ENCODE measurements around the gene ONECUT3.

ONECUT3 gene

DNA sequence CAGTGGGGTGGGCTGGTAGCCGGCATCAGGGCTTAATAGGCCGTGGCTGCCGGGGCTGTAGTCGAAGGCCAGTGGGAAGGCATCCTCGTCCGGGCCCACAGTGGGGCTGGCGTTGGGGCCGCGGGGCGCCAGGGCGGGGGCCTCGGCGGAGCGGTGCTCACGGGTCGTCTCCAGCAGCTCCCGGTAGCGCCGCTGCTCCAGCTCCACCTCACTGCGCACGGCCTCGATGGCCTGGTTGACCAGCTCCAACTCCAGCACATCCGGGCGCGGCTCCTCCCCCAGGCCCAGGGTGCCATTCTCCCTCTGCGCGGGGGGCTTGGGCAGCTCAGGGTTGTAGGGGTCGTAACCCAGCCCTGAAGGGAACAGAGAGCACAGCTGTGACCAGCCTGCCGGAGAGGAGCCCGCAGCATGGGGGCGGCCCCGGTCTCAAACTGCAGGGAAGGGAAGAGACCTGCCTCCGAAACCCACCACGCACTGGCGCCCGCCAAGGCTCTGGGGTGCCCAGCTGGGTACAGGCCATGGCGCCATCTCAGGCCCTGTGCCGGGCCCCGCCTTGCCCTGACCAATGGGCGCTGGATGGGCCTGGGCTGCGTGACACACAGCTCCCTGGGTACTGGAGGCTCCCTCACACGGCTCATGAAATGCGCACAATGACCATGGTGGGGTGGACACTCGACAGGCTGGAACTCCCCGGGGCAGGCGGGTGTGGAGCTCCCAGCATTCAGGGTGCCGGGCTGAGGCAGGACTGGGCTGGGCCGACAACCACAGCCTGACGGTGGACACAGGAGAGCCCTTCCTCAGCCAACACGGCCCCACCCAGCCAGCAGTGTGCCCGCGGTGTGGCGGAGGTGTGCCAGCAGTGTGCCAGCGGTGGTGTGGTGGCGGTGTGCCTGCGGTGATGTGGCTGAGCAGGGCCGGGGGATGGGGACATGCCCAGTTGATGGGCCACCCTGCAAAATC, 75.3 kb downstream of the ONECUT3 start:
- H3K36me3 ChIP-seq (ENCODE audit: insufficient read depth, low read length) = peaks cover 17% of the 10 kb centered on the region

GRCh38 chr19:1829958-1830357, 76.7 kb downstream of the ONECUT3 start:
- H3K4me3 ChIP-seq (ENCODE audit: low read length) = no peak overlapping the region
- H3K27me3 ChIP-seq (ENCODE audit: insufficient read depth, low read length) = no peaks in the 10 kb centered on the region
- no peak overlapping the region for H2AFZ ChIP-seq (ENCODE audit: low read depth, low read length)
- H3K9me3 ChIP-seq (ENCODE audit: low read length) = no peaks in the 10 kb centered on the region
- H3K4me1 ChIP-seq (ENCODE audit: insufficient read depth, low read length) = peaks cover 3% of the 10 kb centered on the region
- peaks cover 12% of the 10 kb centered on the region for H3K36me3 ChIP-seq (ENCODE audit: insufficient read depth, low read length)

More for the DNA sequence above, 75.3 kb downstream of the ONECUT3 start:
- no peaks in the 10 kb centered on the region for H3K9me3 ChIP-seq (ENCODE audit: low read length)
- H3K27me3 ChIP-seq (ENCODE audit: insufficient read depth, low read length) = no peaks in the 10 kb centered on the region
- peaks cover 3% of the 10 kb centered on the region for H3K4me1 ChIP-seq (ENCODE audit: insufficient read depth, low read length)
- no peak overlapping the region for H2AFZ ChIP-seq (ENCODE audit: low read depth, low read length)
- H3K4me3 ChIP-seq (ENCODE audit: low read length) = no peak overlapping the region

GRCh38 chr19:1830568-1830967, 77.3 kb downstream of the ONECUT3 start:
- Histone ChIP-seq H3K27me3 (ENCODE audit: insufficient read depth, low read length) (no peaks in the 10 kb centered on the region), H3K9me3 (ENCODE audit: low read length) (no peaks in the 10 kb centered on the region), H3K4me1 (ENCODE audit: insufficient read depth, low read length) (peaks cover 3% of the 10 kb centered on the region), H3K4me3 (ENCODE audit: low read length) (no peak overlapping the region), H2AFZ (ENCODE audit: low read depth, low read length) (no peak overlapping the region), H3K36me3 (ENCODE audit: insufficient read depth, low read length) (peaks cover 12% of the 10 kb centered on the region)

Data from neuron (in vitro differentiated cells).